ENCODE measurements around the gene DCC.

Gene DCC

DNA sequence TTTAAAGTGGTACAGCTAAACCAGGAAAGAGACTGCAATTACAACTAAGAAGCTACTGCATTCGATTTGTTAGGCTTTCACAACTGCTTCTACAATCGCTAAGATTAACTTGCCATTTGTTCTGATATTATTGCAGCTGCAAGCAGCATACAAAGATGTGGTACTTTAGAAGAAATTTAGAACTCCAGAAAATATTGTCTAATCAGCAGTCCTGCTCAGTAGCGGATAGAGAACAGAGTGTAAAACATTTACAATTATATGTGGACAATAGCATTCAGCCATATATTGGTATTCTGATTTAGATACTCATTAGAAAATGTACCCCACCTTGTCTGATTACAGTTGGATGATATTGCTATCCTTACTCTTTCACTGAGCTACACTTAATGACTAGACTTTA is 265.3 kb downstream of the DCC start:
- DNase-seq (ENCODE audit: low read depth): no peak

DNA sequence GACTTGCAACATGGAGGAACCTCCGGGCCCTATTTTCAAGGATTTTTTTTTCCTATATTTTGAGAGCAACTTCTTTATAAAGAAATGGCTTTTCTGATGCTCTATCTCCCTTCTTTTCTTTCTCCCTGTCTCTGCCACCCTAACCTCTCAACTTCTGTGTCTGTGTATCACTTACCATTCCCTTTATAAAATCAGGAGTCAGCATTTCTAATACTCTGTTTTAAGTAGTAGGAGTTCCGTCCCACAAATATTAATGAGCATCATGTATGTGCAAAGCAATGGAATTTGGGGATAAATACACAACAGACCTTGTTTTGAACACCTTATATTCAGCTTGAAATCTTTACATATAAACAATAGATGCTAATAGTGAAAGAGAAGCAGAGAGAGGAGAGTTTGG is 268.0 kb downstream of the DCC start:
- DNase-seq (ENCODE audit: low read depth): no peak

DNA sequence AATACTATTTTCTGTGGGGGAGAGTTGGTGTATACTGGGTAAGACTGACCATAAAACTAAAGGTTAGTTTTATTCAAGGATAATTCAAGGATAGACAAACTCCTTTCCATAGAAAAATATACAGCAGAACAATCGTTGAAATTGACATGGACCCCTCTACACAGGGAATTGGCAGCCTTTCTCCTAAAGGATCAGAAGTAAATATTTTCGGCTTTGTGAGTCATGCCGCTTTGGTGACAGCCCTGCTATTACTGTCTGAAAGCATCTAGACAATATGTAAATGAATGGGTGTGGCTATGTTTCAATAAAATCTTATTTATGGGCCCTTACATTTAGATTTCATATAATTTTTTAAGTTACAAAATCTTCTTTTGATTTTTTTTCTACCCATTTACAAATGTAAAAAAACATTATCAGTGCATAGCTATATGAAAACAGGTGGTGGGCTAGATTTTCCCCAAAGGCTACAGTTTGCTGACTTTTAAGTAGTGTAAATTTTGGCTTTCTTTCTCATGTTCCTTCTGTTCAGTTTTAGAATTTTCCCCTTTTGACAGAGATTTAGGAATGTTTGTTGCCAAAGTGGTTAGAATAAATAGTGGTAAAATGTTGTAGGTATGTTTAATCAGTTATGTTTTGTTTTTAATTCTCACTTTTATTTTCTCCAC is 270.6 kb downstream of the DCC start:
- DNase-seq (ENCODE audit: low read depth): no peak

DNA sequence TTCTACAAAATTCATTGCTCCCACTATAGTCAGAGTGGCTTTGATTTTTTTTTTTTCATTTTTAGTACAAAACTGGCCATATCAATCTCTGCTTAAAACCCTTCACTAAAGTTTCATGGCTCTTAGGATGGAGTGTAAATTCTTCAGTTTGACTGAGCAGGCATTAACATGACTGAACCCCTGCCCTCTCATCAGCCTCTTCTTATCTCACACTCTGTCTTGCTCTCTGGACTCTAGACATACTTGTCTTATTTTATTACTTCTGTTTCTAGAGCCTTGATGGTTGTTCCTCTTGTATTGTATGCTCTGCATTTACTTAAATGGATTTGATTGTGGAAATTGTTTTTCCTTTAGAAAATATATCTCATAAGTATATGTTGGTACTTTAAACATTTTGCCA is 272.4 kb downstream of the DCC start:
- DNase-seq (ENCODE audit: low read depth): no peak

DNA sequence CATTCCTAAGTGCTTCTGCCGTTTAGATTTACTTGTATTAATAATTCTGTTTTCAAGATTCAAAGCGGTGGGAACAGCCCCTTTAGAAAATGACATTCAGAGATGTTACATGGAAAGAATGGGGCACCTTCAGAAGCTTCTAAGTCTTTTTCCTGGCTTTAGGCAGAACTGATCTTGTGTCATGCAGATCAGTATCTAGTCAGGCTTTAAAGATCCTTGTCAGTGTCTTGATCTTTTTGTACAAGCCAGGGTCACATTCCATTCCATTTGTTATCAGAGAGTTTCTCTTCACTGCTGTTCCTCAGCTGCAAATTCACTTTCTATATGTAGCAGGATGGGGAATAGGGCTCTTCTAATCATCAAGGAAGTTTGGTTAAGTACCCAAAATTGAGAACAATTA is 275.3 kb downstream of the DCC start:
- no peak for DNase-seq (ENCODE audit: low read depth)

DNA sequence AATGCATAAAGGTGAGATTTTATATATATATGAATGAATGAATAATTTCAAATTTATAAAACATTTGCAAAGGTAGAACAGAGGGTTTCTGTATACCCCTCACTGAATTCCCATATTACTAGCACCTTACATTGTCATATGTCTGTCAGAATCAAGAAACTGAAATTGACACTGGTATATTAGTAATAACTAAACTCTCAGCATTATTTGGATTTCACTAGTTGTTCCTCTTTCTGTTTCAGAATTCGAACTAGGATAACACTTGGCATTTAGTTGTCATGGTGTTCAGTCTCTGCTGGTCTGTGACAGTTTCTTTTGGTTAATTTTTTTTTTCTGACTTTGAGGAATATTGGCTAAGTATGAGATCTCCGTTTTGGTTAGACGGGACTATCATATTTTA is 275.9 kb downstream of the DCC start:
- DNase-seq (ENCODE audit: low read depth): no peak

DNA sequence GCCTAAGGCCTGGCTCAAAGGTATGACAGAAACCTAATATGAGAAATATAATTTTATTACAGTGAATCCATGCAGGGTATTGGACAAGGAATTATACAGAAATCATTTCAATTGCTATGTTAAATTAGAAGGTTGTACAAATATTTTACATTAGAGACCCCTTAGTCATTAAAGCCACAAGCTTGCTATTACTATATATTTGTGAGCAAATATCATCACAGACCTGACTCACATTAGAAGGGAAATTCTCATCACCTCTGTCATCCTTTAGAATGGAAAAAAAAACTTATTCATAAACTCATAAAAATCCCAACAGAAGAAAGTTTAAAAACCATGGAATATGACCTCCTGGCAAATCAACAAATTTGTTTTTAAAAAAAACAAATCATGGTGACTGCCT is 277.9 kb downstream of the DCC start:
- DNase-seq (ENCODE audit: low read depth): no peak

DNA sequence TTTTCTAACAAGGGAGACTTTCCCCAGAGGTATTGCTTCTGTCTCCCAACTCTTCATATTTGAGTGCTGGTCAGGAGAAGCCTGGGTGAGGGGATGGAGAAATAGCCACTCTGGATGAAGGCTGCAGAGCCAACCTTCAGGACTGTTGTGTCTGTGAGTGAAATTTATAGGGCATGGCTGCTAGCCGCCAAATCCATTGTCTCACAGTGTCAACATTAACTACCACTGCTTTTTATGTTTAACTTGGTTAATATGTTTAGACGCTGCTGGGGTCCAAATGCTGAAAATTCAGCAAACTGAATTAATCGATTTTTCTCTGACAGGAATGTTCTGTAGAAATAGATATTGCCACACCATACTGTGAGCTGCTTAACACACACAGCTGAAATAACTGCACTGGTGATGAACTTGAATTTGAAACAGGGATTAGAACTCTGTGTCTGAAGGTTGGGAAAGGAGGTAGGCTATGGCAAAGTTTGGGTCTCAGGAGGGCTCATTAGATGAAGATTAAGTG is 281.0 kb downstream of the DCC start:
- DNase-seq (ENCODE audit: low read depth): no peak

DNA sequence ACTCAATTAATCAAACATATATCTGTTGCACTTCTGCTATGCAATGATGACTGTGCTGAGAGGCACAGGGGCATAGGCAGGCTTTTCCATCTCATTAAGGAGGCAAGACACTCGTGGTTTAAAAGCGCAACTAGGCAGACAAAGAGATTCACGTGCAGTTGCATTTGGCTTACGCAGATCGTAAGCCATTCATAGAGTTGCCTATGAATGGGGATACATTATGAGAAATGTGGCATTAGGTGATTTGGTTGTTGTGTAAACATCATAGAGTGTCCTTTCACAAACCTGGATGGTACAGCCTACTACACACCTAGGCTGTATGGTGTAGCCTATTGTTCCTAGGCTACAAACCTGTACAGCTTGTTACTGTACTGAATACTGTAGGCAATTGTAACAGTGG is 284.7 kb downstream of the DCC start:
- DNase-seq (ENCODE audit: low read depth): no peak

DNA sequence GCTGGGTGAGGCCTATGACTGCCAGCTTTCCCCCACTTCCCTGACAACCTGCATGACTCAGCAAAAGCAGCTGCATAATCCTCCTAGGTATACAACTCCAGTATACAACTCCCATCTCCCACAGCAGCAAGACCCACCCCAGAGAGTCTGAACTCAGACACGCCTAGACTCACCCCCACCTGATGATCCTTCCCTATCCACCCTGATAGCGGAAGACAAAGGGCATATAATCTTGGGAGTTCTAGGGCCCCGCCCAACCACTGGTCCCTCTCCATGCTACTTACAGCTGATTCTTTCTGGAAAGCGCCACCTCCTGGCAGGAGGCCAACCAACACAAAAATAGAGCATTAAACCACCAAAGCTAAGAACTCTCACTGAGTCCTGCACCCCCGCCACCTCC is 296.5 kb downstream of the DCC start:
- no peak for DNase-seq (ENCODE audit: low read depth)

DNA sequence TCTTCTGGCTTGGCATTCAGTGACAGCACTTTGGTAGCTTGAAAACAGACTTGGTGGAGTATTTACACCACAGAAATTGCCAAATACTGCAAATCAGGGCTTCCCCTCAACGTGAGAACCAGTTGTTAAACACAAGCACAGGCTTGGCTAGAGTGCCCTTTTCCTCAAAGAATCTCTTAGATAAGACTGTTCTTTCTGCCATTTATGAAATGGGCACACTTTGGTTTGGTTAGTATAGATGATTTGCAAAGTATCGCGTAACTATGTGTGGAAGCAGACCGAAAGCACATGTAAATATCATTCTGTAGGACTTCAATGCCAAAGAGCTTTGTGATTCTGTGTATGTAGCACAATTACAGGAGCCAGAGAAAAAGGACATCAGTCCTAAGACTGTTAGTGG is 308.2 kb downstream of the DCC start:
- DNase-seq (ENCODE audit: low read depth): no peak

DNA sequence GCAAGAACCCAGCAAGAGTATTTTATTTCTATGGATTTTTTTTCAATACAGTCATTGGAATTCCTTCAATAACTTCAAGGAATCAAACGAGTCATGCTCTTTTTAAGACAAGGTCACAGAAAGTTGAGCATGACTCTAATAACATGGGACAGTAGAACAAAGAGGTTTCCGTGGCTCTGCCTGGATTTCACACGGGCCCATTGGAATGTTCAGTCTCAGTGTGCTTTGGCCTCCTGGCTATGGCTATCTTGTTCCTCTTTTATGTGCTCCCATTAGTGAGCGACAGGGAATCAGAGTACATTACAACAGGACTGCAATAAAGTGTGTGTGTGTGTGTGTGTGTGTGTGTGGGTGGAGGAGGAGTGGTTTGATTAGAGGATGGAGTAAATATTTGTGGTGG is 312.4 kb downstream of the DCC start:
- DNase-seq (ENCODE audit: low read depth): no peak

DNA sequence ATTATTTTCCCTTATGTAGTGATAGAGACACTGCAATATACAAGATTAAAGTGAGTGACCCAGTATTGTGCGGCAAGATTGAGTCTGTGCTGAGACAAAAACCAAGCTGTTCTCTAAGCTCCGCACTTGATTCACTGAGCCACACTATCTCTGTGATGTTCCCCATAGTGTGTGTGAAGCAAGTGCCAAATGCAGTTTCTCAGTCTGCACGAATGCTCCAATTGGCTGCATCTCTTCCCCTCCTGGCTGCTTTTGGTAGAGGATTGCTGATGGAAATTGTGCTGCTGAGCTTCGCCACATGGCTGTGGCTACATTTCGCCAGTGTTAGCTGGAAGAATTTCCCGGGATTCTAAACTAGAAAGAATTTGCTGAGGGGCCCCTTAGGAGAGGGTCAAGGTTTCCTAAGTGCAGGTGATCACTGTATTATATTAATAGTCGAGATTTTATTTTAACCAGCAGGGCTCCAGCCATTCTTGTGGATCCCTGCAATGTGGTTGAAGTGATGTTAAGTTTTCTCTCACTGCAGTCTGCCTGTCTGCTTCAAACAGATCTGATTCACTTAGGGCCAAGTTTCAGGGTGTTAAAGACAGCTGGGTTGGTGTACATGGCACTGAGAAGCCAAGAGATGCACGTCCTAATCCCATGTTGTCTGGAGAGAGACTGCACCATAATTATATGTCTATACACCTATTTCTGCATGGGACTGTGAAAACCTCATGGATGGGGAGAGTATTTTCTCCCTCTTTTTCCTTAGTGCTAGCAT is 317.2 kb downstream of the DCC start:
- no peak for DNase-seq (ENCODE audit: low read depth)

DNA sequence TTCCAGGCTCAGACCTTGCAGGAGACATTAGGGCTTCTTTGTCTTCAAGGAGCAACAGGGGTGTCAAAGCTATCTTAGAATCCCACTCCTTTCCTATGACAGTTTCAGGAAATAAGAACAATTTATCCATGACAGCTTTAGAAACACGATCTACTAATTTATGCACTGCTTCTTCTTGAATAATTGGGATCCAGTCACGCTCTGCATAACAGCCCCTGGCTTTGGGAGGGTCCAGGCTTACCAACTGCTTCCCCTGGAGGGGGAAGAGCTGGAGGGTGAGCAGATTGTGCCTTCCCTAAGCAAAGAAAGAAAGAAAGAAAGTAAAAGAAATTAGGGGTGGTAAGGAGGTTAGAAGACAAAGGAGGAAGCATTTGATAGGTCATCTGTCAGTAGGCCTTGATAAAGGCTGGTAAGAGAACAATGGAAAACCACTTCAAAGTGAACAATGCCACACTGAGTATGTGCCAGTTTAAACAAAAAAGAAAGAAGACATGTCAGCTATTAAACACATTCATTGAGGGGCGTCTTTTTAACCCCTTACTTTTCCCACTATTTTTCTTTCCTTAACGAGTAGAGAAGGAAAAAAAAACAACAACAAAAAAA is 327.6 kb downstream of the DCC start:
- DNase-seq (ENCODE audit: low read depth): no peak

DNA sequence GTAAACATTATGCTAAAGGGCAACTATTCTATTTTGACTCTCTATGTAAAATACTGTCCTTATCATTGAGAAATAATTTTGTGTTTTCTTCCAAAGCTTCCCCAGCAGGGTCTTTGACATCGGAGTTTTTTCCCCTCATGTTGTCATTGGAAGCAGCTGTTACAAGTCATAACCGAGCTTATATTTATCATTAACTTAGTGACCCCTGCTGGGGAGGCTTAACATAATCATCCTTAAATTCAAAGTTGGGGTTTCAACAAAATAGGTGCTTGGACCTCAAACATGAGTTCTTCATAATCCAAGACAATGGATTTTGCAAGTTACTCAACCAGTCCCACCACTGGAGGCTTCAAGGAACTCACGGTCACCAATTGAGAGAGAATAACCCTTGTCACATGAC is 330.9 kb downstream of the DCC start:
- peak; percentile 2 for DNase-seq (ENCODE audit: low read depth)

DNA sequence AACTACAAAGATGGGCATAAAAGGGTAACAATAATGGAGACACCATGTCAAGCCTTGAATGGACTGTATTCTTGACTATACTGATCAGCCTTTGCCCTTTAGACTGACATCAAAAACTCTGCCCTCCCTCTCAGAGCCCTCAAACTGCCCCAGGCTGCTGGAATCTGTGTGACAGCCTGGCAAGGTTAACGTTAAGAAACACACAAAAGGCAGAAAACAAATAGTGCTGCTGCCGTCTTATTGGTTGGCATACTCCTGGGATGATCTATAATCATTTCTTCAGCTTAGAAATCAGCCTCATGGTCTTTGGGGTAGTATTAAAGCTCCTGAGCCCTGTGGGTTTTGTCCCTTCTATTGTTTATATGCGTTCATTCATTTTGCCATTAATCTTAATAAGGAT is 338.0 kb downstream of the DCC start:
- no peak for DNase-seq (ENCODE audit: low read depth)

DNA sequence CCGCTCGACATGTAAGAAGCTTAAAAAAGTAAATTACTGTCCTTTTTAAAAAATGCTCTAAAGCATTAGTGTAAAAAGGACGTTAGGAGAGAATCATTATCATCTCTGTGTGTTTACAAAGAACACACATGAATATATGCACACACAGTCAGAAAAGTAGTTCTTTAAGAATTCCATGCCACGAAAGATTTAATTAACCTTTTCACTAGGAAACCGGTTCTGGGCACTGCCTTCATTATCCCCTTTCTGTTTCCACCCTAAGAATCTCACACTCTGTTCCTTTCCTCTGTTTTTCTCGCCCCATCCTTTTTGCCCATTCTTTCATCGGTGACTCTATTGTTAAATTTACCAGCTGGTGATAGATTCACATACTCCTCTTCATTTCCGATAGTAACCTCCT is 338.6 kb downstream of the DCC start:
- DNase-seq (ENCODE audit: low read depth): no peak

DNA sequence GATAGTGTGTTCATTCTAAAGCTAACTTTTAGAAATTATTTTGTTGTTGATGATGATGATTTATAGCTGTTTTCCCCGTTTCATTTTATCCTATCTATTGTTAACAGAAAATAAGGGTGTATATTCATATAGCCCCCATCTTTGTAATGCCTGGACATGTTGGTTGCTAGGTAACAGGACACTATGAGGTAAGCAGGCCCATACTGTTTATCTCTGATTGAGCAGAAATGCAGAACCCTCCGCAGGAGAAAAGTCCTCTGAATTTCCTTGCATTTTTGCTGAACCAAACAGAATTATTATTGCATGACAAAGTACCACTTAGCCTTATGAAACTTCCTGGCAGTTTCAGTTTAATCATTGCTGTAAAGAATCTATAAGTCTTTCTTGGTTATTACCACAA is 339.4 kb downstream of the DCC start:
- DNase-seq (ENCODE audit: low read depth): no peak

DNA sequence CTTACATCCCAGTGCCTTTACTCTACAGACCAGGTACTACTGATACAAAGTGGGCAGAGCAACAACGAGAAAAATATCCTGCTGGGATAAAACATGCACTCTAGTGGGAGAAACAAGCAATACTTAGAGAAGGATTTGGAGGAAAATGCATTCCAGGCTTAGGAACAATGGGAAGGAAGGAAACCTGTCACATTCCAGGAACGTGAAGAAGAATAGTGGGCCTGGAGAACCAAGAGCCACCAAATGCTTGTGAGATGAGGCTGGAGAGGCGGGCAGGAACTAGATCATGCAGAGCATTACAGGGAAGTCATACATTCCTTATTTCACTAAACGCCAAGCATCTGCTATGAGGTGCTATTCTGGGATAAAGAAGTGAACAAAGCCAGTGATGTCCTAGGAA is 342.3 kb downstream of the DCC start:
- no peak for DNase-seq (ENCODE audit: low read depth)

DNA sequence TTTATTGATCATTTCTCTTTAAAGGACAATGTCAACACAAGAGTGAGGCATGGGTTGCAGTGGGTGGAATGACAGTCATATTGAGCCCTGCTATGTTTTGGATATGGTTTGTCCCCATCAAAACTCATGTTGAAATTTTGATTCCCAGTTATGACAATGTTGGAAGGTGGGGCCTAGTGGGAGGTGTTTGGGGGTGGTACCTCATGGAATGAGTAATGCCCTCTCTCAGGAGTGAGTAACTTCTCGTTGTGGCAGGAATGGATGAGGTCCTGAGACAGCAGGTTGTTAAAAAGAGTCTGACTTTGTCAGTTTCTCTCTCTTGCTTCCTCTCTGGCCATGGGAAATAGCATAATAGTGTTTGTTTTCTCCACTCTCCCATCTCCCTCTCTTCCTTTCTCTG is 345.3 kb downstream of the DCC start:
- DNase-seq (ENCODE audit: low read depth): no peak

DNA sequence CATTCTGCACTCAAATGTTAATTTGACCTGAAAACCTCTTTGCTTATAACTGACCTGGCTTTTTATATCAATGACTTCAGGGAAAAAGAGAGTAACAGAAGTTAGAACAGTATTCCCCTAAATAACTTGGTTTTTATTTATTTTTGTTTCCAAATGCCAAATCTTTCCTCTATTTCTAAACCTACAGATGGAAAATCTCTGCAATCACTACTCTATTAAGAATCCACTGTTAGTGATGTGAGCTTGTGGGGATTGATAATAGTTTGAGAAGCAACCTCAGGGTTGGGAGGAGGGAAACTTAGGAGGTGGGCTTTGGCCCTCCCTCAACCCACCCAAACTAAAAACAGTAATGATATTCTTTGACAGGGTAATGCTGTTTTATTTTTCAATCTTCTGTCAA is 351.8 kb downstream of the DCC start:
- no peak for DNase-seq (ENCODE audit: low read depth)

DNA sequence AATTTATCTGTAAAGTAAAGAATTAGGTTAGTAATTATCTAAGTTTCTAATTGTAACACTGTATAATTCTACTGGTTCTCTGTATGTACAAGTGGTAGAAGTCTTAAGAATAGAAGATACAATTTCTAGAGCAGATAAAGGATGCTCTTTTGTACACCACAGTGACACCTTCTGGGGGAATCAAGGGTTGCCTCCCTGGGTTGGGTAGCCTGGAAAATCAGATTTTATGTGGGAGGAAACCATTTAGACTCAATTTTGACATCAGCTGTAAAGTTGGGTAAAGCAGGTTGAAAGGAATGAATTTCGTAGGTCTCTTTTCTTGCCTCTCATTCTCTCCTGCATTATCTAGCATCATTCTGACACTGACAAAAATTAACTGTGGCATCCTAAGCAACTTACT is 354.8 kb downstream of the DCC start:
- DNase-seq (ENCODE audit: low read depth): no peak

DNA sequence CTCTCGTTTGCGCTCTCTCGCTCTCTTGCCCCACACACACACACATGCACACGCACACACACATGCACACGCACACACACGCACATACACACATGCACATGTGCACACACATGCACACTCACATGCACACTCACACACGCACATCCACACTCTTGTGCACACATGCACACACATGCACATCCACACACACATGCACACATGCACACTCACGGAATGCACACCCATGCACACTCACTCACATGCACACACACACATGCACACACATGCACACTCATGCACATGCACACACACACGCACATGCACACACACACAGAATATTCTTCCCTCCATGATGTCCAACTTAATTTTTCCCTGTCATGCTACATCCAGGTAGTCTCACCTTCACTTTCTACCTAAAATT is 360.1 kb downstream of the DCC start:
- no peak for DNase-seq (ENCODE audit: low read depth)

DNA sequence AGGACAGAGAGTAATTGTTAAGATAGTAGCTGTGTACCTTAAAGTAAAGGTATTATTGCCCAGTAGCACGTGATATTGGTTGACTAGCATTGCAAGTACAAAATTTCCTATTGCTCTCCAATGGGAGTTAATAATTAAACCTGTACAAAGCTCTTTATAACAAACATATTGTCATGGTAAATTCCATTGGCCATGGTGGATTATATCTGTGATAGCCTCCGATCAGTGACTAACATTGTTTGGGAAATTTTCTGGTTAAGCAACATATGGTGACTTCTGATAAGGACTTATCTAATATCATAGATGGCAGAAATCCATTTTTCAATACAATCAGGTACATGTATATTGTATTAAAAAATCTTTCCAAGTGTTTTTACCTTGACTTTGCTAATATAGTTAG is 360.8 kb downstream of the DCC start:
- DNase-seq (ENCODE audit: low read depth): no peak

Measured in stromal cell of bone marrow (primary cell).